Nephron progenitor cell (in vitro differentiated cells): ENCODE results near the gene DAB1.

Experiments
- DNase-seq: peaks from one replicate; pipeline ENCODE4 v3.0.0; 2021
- H3K27ac Mint-ChIP-seq: 2 replicates; pipeline ENCODE4 v1.8.0; 2021; ENCODE audit warnings: mild to moderate bottlenecking, moderate library complexity, mixed read lengths
- H3K27me3 Mint-ChIP-seq: 2 replicates; pipeline ENCODE4 v1.8.0; 2021; ENCODE audit warnings: mild to moderate bottlenecking, low read depth, mixed read lengths; ENCODE audit not compliant: poor library complexity
- H3K36me3 Mint-ChIP-seq: 2 replicates; pipeline ENCODE4 v1.8.0; 2021; ENCODE audit warnings: low read depth, mixed read lengths
- H3K4me1 Mint-ChIP-seq: 2 replicates; pipeline ENCODE4 v1.8.0; 2021; ENCODE audit warnings: mixed read lengths
- H3K4me3 Mint-ChIP-seq: 2 replicates; pipeline ENCODE4 v1.8.0; 2021; ENCODE audit warnings: mild to moderate bottlenecking, moderate library complexity, mixed read lengths
- H3K9me3 Mint-ChIP-seq: 2 replicates; pipeline ENCODE4 v1.8.0; 2021; ENCODE audit warnings: mild to moderate bottlenecking, moderate library complexity, mixed read lengths
- CTCF ChIP-seq: fragments of 200-600 bp; sonication (generic); IDR thresholded peaks from 2 replicates; pipeline ENCODE4 v1.5.0; 2021; ENCODE audit warnings: antibody characterized with exemption

The DAB1 gene

GRCh38 chr1:56954664-56955063 lies 469.2 kb downstream of the DAB1 start:
- H3K27ac Mint-ChIP-seq = no peak overlapping the region
- no peak overlapping the region for H3K4me3 Mint-ChIP-seq
- H3K4me1 Mint-ChIP-seq = peaks cover 9% of the 10 kb centered on the region
- no peak for DNase-seq
- peaks cover 18% of the 10 kb centered on the region for H3K27me3 Mint-ChIP-seq
- TF ChIP-seq CTCF = no peak
- no peaks in the 10 kb centered on the region for H3K36me3 Mint-ChIP-seq
- no peaks in the 10 kb centered on the region for H3K9me3 Mint-ChIP-seq

GRCh38 chr1:56953386-56953785 lies 470.5 kb downstream of the DAB1 start:
- peaks cover 18% of the 10 kb centered on the region for H3K27me3 Mint-ChIP-seq
- H3K27ac Mint-ChIP-seq = no peak overlapping the region
- no peaks in the 10 kb centered on the region for H3K9me3 Mint-ChIP-seq
- DNase-seq = no peak
- H3K4me3 Mint-ChIP-seq = no peak overlapping the region
- H3K36me3 Mint-ChIP-seq = no peaks in the 10 kb centered on the region
- TF ChIP-seq CTCF = no peak
- H3K4me1 Mint-ChIP-seq = peaks cover 9% of the 10 kb centered on the region

- no peak for DNase-seq
- Mint-ChIP-seq H3K36me3 (no peaks in the 10 kb centered on the region), H3K27me3 (peaks cover 18% of the 10 kb centered on the region), H3K4me1 (peaks cover 1% of the 10 kb centered on the region), H3K27ac (no peak overlapping the region), H3K9me3 (no peaks in the 10 kb centered on the region), H3K4me3 (no peak overlapping the region)
- TF ChIP-seq CTCF = no peak
Measured at GRCh38 chr1:56952501-56952900, 471.4 kb downstream of the DAB1 start.

- no peak for DNase-seq
- no peak overlapping the region for H3K27ac Mint-ChIP-seq
- no peak for TF ChIP-seq CTCF
- no peak overlapping the region for H3K4me3 Mint-ChIP-seq
- no peaks in the 10 kb centered on the region for H3K36me3 Mint-ChIP-seq
- no peaks in the 10 kb centered on the region for H3K9me3 Mint-ChIP-seq
- H3K27me3 Mint-ChIP-seq = peaks cover 9% of the 10 kb centered on the region
- no peaks in the 10 kb centered on the region for H3K4me1 Mint-ChIP-seq
Measured at GRCh38 chr1:56948403-56949023, 475.3 kb downstream of the DAB1 start.
